Measurements from ENCODE around the gene ZBTB46. TPM values are rescaled to one million over a fixed set of nuclear protein-coding genes. Genes with fewer than 3 reads are reported as not detected.

ZBTB46 gene
- polyA plus RNA-seq, 1 experiment, result 2.0 TPM

- DNase-seq (ENCODE audit: low read depth, low spot score), result no peak
- CTCF ChIA-PET, result no interaction called here
- TF ChIP-seq CTCF (IDR thresholded peaks at IDR 0.05; ENCODE audit: low read depth, low read length), result no peak
- H3K9me3 ChIP-seq (ENCODE audit: control insufficient read depth, insufficient read depth, low read length), result no peaks in the 10 kb centered on the region; the same call in 1 of the 2 replicates
- H3K4me3 ChIP-seq (ENCODE audit: low read depth, low read length), result no peak overlapping the region
- H3K27ac ChIP-seq (ENCODE audit: low read depth, low read length), result no peak overlapping the region
- POLR2A ChIA-PET, result no interaction called here
- peaks cover 2% of the 10 kb centered on the region for H3K27me3 ChIP-seq (ENCODE audit: control insufficient read depth, insufficient read depth, low read length)
These were observed 9.4 kb upstream of the ZBTB46 start for GRCh38 chr20:63840405-63840828.

GRCh38 chr20:63839620-63840019, 8.6 kb upstream of the ZBTB46 start:
- H3K4me3 ChIP-seq (ENCODE audit: low read depth, low read length), result no peak overlapping the region
- no peak for TF ChIP-seq CTCF (IDR thresholded peaks at IDR 0.05; ENCODE audit: low read depth, low read length)
- POLR2A ChIA-PET, result no interaction called here
- DNase-seq (ENCODE audit: low read depth, low spot score), result no peak
- CTCF ChIA-PET, result no interaction called here
- H3K27me3 ChIP-seq (ENCODE audit: control insufficient read depth, insufficient read depth, low read length), result peaks cover 2% of the 10 kb centered on the region
- no peak overlapping the region for H3K27ac ChIP-seq (ENCODE audit: low read depth, low read length)
- H3K9me3 ChIP-seq (ENCODE audit: control insufficient read depth, insufficient read depth, low read length), result no peaks in the 10 kb centered on the region; the same call in 1 of the 2 replicates

GRCh38 chr20:63837479-63837878, 6.4 kb upstream of the ZBTB46 start:
- no peak overlapping the region for H3K4me3 ChIP-seq (ENCODE audit: low read depth, low read length)
- ChIA-PET CTCF (no interaction called here), POLR2A (interaction anchor here (0.6 kb wide), 1 partner anchor 564 kb away, joined by 4 read pairs; no protein-coding TSS in a partner anchor)
- no peak overlapping the region for H3K27ac ChIP-seq (ENCODE audit: low read depth, low read length)
- no peak for DNase-seq (ENCODE audit: low read depth, low spot score)
- H3K9me3 ChIP-seq (ENCODE audit: control insufficient read depth, insufficient read depth, low read length), result peaks cover 7% of the 10 kb centered on the region; the same call in 1 of the 2 replicates
- no peaks in the 10 kb centered on the region for H3K27me3 ChIP-seq (ENCODE audit: control insufficient read depth, insufficient read depth, low read length)
- TF ChIP-seq CTCF (IDR thresholded peaks at IDR 0.05; ENCODE audit: low read depth, low read length), result no peak

GRCh38 chr20:63836458-63837344, 5.6 kb upstream of the ZBTB46 start:
- no peak for DNase-seq (ENCODE audit: low read depth, low spot score)
- H3K27me3 ChIP-seq (ENCODE audit: control insufficient read depth, insufficient read depth, low read length), result no peaks in the 10 kb centered on the region

More at GRCh38 chr20:63836458-63837344, 5.6 kb upstream of the ZBTB46 start:
- CTCF ChIA-PET, result no interaction called here
- POLR2A ChIA-PET, result interaction anchor here (0.6 kb wide), 1 partner anchor 564 kb away, joined by 4 read pairs; no protein-coding TSS in a partner anchor
- Histone ChIP-seq H3K27ac (ENCODE audit: low read depth, low read length) (no peak overlapping the region), H3K9me3 (ENCODE audit: control insufficient read depth, insufficient read depth, low read length) (peaks cover 7% of the 10 kb centered on the region; the same call in 1 of the 2 replicates), H3K4me3 (ENCODE audit: low read depth, low read length) (no peak overlapping the region)
- no peak for TF ChIP-seq CTCF (IDR thresholded peaks at IDR 0.05; ENCODE audit: low read depth, low read length)
